IMR-90 (cell line): Measurements from ENCODE around the gene PEX5. TPM values are rescaled to one million over a fixed set of nuclear protein-coding genes. Genes with fewer than 3 reads are reported as not detected.

Experiments used
- ATAC-seq: fragments of 200-7000 bp; cut with Tn5 transposase; 2 replicates; pipeline ENCODE4 v1.9.1; 2020; ENCODE audit warnings: low read depth, mild to moderate bottlenecking, moderate library complexity
- BruUV-seq: library from RNA; stranded (reverse); fragments of 400-500 nt; replicated peaks from 2 replicates; lab custom pipeline; 2021; lab: Mats Ljungman, UMichigan
- CTCF ChIA-PET: fragments of 300-600 bp; formaldehyde crosslinking; extraction: SDS; loops from one replicate; lab custom pipeline; 2021; ENCODE audit warnings: antibody characterized with exemption; lab: Yijun Ruan, JAX
- POLR2A ChIA-PET: fragments of 300-600 bp; sonication (Branson Sonifier 250); formaldehyde crosslinking; loops from one replicate; lab custom pipeline; 2022; ENCODE audit warnings: antibody characterized with exemption; ENCODE audit not compliant: unreplicated experiment; lab: Charles Lee
- DNase-seq: peaks from one replicate; pipeline ENCODE4 v3.0.0; 2013
- H2AFZ ChIP-seq: replicated peaks from 2 replicates; pipeline ENCODE3; 2013; ENCODE audit warnings: low read length, mild to moderate bottlenecking; ENCODE audit not compliant: poor library complexity
- H2AK5ac ChIP-seq: 2 replicates; pipeline ENCODE4 v1.6.1; 2013; ENCODE audit warnings: low read depth, low read length, inconsistent platforms
- H2AK9ac ChIP-seq: replicated peaks from 2 replicates; pipeline ENCODE3; 2013; ENCODE audit warnings: mild to moderate bottlenecking, low read depth, low read length, moderate library complexity; ENCODE audit not compliant: poor library complexity
- H2BK120ac ChIP-seq: 2 replicates; pipeline ENCODE4 v1.6.1; 2013; ENCODE audit warnings: low read depth, low read length, inconsistent platforms
- H2BK15ac ChIP-seq: 3 replicates; pipeline ENCODE4 v1.6.1; 2013; ENCODE audit warnings: low read depth, low read length, inconsistent platforms
- H2BK20ac ChIP-seq: 2 replicates; pipeline ENCODE4 v1.6.1; 2013; ENCODE audit warnings: low read depth, mild to moderate bottlenecking, inconsistent platforms, low read length, moderate library complexity
- H2BK5ac ChIP-seq: 2 replicates; pipeline ENCODE4 v1.6.1; 2013; ENCODE audit warnings: mild to moderate bottlenecking, low read depth, low read length, inconsistent platforms; ENCODE audit not compliant: poor library complexity, severe bottlenecking
- H3K14ac ChIP-seq: replicated peaks from 2 replicates; pipeline ENCODE4 v1.6.1; 2013; ENCODE audit warnings: low read depth, low read length, inconsistent platforms
- H3K18ac ChIP-seq: 2 replicates; pipeline ENCODE4 v1.6.1; 2013; ENCODE audit warnings: low read depth, low read length, control low read depth
- H3K23ac ChIP-seq: 2 replicates; pipeline ENCODE4 v1.6.1; 2013; ENCODE audit warnings: low read depth, low read length, inconsistent platforms
- H3K27ac ChIP-seq: 2 replicates; pipeline ENCODE4 v1.5.1; 2013; ENCODE audit warnings: mild to moderate bottlenecking, control low read depth, low read length; ENCODE audit not compliant: insufficient read depth
- H3K27me3 ChIP-seq: 2 replicates; pipeline ENCODE4 v1.6.1; 2013; ENCODE audit warnings: low read length; ENCODE audit not compliant: control insufficient read depth, insufficient read depth
- H3K36me3 ChIP-seq: 2 replicates; pipeline ENCODE4 v1.6.1; 2013; ENCODE audit warnings: low read length, mixed read lengths; ENCODE audit not compliant: control insufficient read depth, insufficient read depth
- H3K4ac ChIP-seq: 2 replicates; pipeline ENCODE4 v1.6.1; 2013; ENCODE audit warnings: low read depth, low read length, inconsistent platforms
- H3K4me1 ChIP-seq: 2 replicates; pipeline ENCODE4 v1.6.1; 2013; ENCODE audit warnings: low read length, mixed read lengths; ENCODE audit not compliant: control insufficient read depth, insufficient read depth
- H3K4me2 ChIP-seq: 2 replicates; pipeline ENCODE4 v1.6.1; 2013; ENCODE audit warnings: low read depth, mild to moderate bottlenecking, control low read depth, low read length, moderate library complexity
- H3K4me3 ChIP-seq: 2 replicates; pipeline ENCODE4 v1.5.1; 2013; ENCODE audit warnings: low read depth, mild to moderate bottlenecking, control low read depth, low read length, moderate library complexity; ENCODE audit not compliant: insufficient read depth
- H3K56ac ChIP-seq: 2 replicates; pipeline ENCODE4 v1.6.1; 2013; ENCODE audit warnings: low read length, inconsistent platforms; ENCODE audit not compliant: insufficient read depth; ENCODE audit errors: extremely low read depth
- H3K79me1 ChIP-seq, 2 experiments: 2 replicates each; pipeline ENCODE4 v1.6.1; 2013; ENCODE audit warnings: low read length in 2 of 2, inconsistent platforms in 1 of 2, low read depth in 1 of 2
- H3K9ac ChIP-seq: 2 replicates; pipeline ENCODE4 v1.6.1; 2013; ENCODE audit warnings: low read depth, low read length, control low read depth
- H3K9me1 ChIP-seq: 2 replicates; pipeline ENCODE4 v1.6.1; 2013; ENCODE audit warnings: low read length, inconsistent platforms; ENCODE audit not compliant: insufficient read depth
- H3K9me3 ChIP-seq: 2 replicates; pipeline ENCODE4 v1.6.1; 2013; ENCODE audit warnings: low read length; ENCODE audit not compliant: control insufficient read depth, insufficient read depth
- H4K20me1 ChIP-seq: 2 replicates; pipeline ENCODE4 v1.6.1; 2013; ENCODE audit warnings: low read length, inconsistent platforms; ENCODE audit not compliant: insufficient read depth
- H4K5ac ChIP-seq: 2 replicates; pipeline ENCODE4 v1.6.1; 2013; ENCODE audit warnings: mild to moderate bottlenecking, low read depth, low read length, control low read depth
- H4K8ac ChIP-seq, 2 experiments: 2 replicates each; pipeline ENCODE4 v1.6.1; 2013; ENCODE audit warnings: low read depth in 2 of 2, low read length in 2 of 2, control low read depth in 1 of 2, inconsistent platforms in 1 of 2
- H4K91ac ChIP-seq: 2 replicates; pipeline ENCODE4 v1.6.1; 2013; ENCODE audit warnings: low read depth, low read length, inconsistent platforms; ENCODE audit not compliant: insufficient read depth
- BHLHE40 ChIP-seq: fragments of 150-350 bp; IDR thresholded peaks from 2 replicates; pipeline ENCODE4 v1.6.1; 2016; ENCODE audit warnings: mild to moderate bottlenecking, low read depth, low read length
- CEBPB ChIP-seq: IDR thresholded peaks from 2 replicates; pipeline ENCODE4 v1.6.1; 2012; ENCODE audit warnings: low read depth, low read length, improper control_type of control experiment
- CHD1 ChIP-seq: IDR thresholded peaks from 2 replicates; pipeline ENCODE4 v1.6.1; 2012; ENCODE audit warnings: low read depth, low read length, improper control_type of control experiment
- FOS ChIP-seq: fragments of 150-350 bp; IDR thresholded peaks from 2 replicates; pipeline ENCODE4 v1.6.1; 2016; ENCODE audit warnings: low read depth, low read length
- MAFK ChIP-seq: IDR thresholded peaks from 2 replicates; pipeline ENCODE4 v1.6.1; 2012; ENCODE audit warnings: low read depth, low read length, improper control_type of control experiment
- MAZ ChIP-seq: IDR thresholded peaks from 2 replicates; pipeline ENCODE4 v1.6.1; 2012; ENCODE audit warnings: low read depth, mild to moderate bottlenecking, low read length, improper control_type of control experiment, moderate library complexity, borderline replicate concordance
- MXI1 ChIP-seq: IDR thresholded peaks from 2 replicates; pipeline ENCODE4 v1.6.1; 2012; ENCODE audit warnings: low read depth, mild to moderate bottlenecking, low read length, moderate library complexity, borderline replicate concordance
- NFE2L2 ChIP-seq: fragments of 150-350 bp; IDR thresholded peaks from 2 replicates; pipeline ENCODE4 v1.6.1; 2016; ENCODE audit warnings: low read depth, mild to moderate bottlenecking, low read length
- POLR2A ChIP-seq: IDR thresholded peaks from 2 replicates; pipeline ENCODE4 v1.6.1; 2012; ENCODE audit warnings: mild to moderate bottlenecking, low read depth, low read length
- RAD21 ChIP-seq: IDR thresholded peaks from 2 replicates; pipeline ENCODE4 v1.6.1; 2012; ENCODE audit warnings: low read length, improper control_type of control experiment
- RCOR1 ChIP-seq: IDR thresholded peaks from 2 replicates; pipeline ENCODE4 v1.6.1; 2012; ENCODE audit warnings: mild to moderate bottlenecking, low read length, improper control_type of control experiment; ENCODE audit not compliant: insufficient replicate concordance
- RFX5 ChIP-seq: IDR thresholded peaks from 2 replicates; pipeline ENCODE4 v1.8.0; 2012; ENCODE audit warnings: low read depth, mild to moderate bottlenecking, low read length, moderate library complexity
- SMC3 ChIP-seq: fragments of 150-350 bp; IDR thresholded peaks from 2 replicates; pipeline ENCODE4 v1.6.1; 2016; ENCODE audit warnings: low read depth, mild to moderate bottlenecking, antibody characterized with exemption, low read length, moderate library complexity
- WGBS, 2 experiments: methylation state at CpG; one replicate each; pipeline versions ENCODE4 v1.1.5 to v1.1.7; 2013; ENCODE audit warnings: missing lambda C conversion rate in 2 of 2; ENCODE audit not compliant: insufficient read length in 1 of 2; ENCODE audit errors: extremely low coverage in 2 of 2; 5-methylcytosine and 5-hydroxymethylcytosine counted together
- dilution Hi-C: fragments of 300-500 bp; cut with HindIII; formaldehyde crosslinking; loops from one replicate; pipeline ENCODE4 v1.14.3; 2018; ENCODE audit warnings: low sequenced_read_pairs; ENCODE audit not compliant: unreplicated experiment
- in situ Hi-C: fragments of 300-500 bp; cut with MboI; formaldehyde crosslinking; loops from 3 replicates; pipeline ENCODE4 v1.14.3; 2019; ENCODE audit warnings: low sequenced_read_pairs, inconsistent platforms, mixed read lengths
- intact Hi-C: fragments of 100-400 bp; cut with micrococcal nuclease; formaldehyde crosslinking; loops from 2 replicates; pipeline ENCODE4 v1.10.0; 2022
- polyA plus RNA-seq, 3 experiments: library from polyadenylated mRNA; depleted of rRNA; stranded (reverse); fragments of >200 nt; gene quantifications; 2 replicates each; pipeline ENCODE4 v1.2.3, GENCODE V29; 2012; ENCODE audit warnings: low replicate concordance in 1 of 3
- total RNA-seq: library from RNA; depleted of rRNA; stranded (reverse); fragments of >200 nt; gene quantifications from 2 replicates; pipeline ENCODE4 v1.2.3, GENCODE V29; 2012
- TF ChIP-seq, protein P1 (sequence below): fragments of 150-350 bp; IDR thresholded peaks from 2 replicates; pipeline ENCODE4 v1.6.1; 2016; ENCODE audit warnings: low read depth, mild to moderate bottlenecking, low read length, moderate library complexity, borderline replicate concordance
- TF ChIP-seq, protein P2 (sequence below): conservative IDR thresholded peaks from 2 replicates; pipeline ENCODE4 v1.5.1; 2012; ENCODE audit warnings: mild to moderate bottlenecking, low read depth, low read length, improper control_type of control experiment
- TF ChIP-seq, protein P3 (sequence below): fragments of 150-350 bp; IDR thresholded peaks from 2 replicates; pipeline ENCODE4 v1.6.1; 2017; ENCODE audit warnings: mild to moderate bottlenecking, antibody characterized with exemption, low read length, low read depth

PEX5 gene
- total and polyA plus RNA-seq, 2 of the 4 experiments (the other 2 are of a cell fraction), result 14.4 to 18.3 TPM

DNA sequence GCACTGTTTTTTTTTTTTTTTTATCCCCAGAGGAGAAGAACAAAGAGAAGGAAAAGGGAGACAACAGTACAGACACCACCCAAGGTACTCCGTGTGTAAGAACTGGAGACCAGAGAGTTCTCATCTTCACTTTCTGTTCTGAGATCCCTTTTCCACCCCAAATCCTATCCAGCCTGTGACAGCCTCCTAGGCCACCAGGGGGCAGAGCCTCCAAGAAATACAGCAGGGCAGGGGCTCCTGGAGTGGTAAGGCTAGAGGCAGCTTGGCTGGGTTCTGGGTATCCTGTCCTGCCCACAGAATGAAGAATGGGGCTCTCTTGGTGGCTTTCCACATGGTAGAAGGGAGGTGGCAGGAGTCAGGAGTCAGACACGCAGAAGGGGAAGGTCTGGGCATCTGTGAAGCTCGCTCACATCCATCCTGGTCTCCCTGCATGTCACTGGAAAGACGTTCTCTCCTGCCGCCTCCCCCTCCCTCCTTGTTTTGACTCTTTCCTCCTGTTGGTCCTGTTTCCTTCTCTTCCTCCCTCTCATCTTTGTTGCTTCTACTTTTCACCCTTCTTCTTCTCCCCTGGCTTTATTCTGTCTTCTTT lies 47.3 kb upstream of the PEX5 start:
- no peak for TF ChIP-seq CEBPB
- TF ChIP-seq MXI1, result no peak
- TF ChIP-seq, protein P1, sequence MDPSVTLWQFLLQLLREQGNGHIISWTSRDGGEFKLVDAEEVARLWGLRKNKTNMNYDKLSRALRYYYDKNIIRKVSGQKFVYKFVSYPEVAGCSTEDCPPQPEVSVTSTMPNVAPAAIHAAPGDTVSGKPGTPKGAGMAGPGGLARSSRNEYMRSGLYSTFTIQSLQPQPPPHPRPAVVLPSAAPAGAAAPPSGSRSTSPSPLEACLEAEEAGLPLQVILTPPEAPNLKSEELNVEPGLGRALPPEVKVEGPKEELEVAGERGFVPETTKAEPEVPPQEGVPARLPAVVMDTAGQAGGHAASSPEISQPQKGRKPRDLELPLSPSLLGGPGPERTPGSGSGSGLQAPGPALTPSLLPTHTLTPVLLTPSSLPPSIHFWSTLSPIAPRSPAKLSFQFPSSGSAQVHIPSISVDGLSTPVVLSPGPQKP, result no peak
- TF ChIP-seq, protein P2, sequence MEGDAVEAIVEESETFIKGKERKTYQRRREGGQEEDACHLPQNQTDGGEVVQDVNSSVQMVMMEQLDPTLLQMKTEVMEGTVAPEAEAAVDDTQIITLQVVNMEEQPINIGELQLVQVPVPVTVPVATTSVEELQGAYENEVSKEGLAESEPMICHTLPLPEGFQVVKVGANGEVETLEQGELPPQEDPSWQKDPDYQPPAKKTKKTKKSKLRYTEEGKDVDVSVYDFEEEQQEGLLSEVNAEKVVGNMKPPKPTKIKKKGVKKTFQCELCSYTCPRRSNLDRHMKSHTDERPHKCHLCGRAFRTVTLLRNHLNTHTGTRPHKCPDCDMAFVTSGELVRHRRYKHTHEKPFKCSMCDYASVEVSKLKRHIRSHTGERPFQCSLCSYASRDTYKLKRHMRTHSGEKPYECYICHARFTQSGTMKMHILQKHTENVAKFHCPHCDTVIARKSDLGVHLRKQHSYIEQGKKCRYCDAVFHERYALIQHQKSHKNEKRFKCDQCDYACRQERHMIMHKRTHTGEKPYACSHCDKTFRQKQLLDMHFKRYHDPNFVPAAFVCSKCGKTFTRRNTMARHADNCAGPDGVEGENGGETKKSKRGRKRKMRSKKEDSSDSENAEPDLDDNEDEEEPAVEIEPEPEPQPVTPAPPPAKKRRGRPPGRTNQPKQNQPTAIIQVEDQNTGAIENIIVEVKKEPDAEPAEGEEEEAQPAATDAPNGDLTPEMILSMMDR, result peak; percentile 71
- TF ChIP-seq NFE2L2, result no peak
- TF ChIP-seq, protein P3, sequence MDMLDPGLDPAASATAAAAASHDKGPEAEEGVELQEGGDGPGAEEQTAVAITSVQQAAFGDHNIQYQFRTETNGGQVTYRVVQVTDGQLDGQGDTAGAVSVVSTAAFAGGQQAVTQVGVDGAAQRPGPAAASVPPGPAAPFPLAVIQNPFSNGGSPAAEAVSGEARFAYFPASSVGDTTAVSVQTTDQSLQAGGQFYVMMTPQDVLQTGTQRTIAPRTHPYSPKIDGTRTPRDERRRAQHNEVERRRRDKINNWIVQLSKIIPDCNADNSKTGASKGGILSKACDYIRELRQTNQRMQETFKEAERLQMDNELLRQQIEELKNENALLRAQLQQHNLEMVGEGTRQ, result no peak
- no peak for TF ChIP-seq BHLHE40
- TF ChIP-seq CHD1, result no peak
- no peak for TF ChIP-seq POLR2A
- no peak for TF ChIP-seq RCOR1
- TF ChIP-seq RFX5, result no peak
- TF ChIP-seq MAFK, result no peak
- peak; percentile 62 for TF ChIP-seq SMC3
- TF ChIP-seq MAZ, result peak; percentile 34; the same call in 1 of the 2 replicates
- TF ChIP-seq FOS, result no peak
- peak; percentile 58 for TF ChIP-seq RAD21
- H3K36me3 ChIP-seq, result peaks cover 40% of the 10 kb centered on the region
- dilution Hi-C loops, result no loop called here
- no peak overlapping the region for H4K91ac ChIP-seq
- H3K27ac ChIP-seq, result no peak overlapping the region
- no peak overlapping the region for H3K56ac ChIP-seq
- H2AK5ac ChIP-seq, result no peak overlapping the region
- H3K4me2 ChIP-seq, result no peak overlapping the region
- BruUV-seq, result no TSS peak
- H4K5ac ChIP-seq, result no peak overlapping the region
- H3K23ac ChIP-seq, result no peak overlapping the region
- DNase-seq (peak; percentile 39), ATAC-seq (peak; percentile 91)
- no peak overlapping the region for H2BK5ac ChIP-seq
- H3K4me3 ChIP-seq, result no peak overlapping the region
- H4K20me1 ChIP-seq, result 0 out of 2 replicates have a peak, but pooled peaks cover 3% of the 10 kb centered on the region
- no peaks in the 10 kb centered on the region for H3K9me3 ChIP-seq
- POLR2A ChIA-PET, result no interaction called here
- in situ Hi-C loops, result no loop called here
- CTCF ChIA-PET, result interaction anchor here (0.5 to 1.1 kb wide), 4 partner anchors 13 to 693 kb away, joined by 3 to 4 read pairs (median 3); no protein-coding TSS in a partner anchor
- no peak overlapping the region for H3K14ac ChIP-seq
- H2AK9ac ChIP-seq, result no peak overlapping the region
- intact Hi-C loops, result loop anchor here (1.0 kb wide), 2 partner anchors 46 to 496 kb away; no protein-coding TSS in a partner anchor
- H2BK15ac ChIP-seq, result no peak overlapping the region
- H3K4ac ChIP-seq, result no peak overlapping the region
- WGBS, 2 experiments, result 0% methylated on average over 1 of the region's 5 CpGs; no CpG with 5 or more reads in 1 of the 2 experiments
- no peak overlapping the region for H4K8ac ChIP-seq
- no peak overlapping the region for H2BK120ac ChIP-seq
- no peak overlapping the region for H3K9ac ChIP-seq
- H2BK20ac ChIP-seq, result no peak overlapping the region
- no peaks in the 10 kb centered on the region for H3K9me1 ChIP-seq
- H2AFZ ChIP-seq, result peak overlapping the region; percentile 1
- H3K18ac ChIP-seq, result no peak overlapping the region
- no peaks in the 10 kb centered on the region for H3K79me1 ChIP-seq
- H3K27me3 ChIP-seq, result no peaks in the 10 kb centered on the region
- peaks cover 2% of the 10 kb centered on the region; the same call in 1 of the 2 replicates for H3K4me1 ChIP-seq
